ENCODE data around the gene PACS2.

PACS2 gene

DNA sequence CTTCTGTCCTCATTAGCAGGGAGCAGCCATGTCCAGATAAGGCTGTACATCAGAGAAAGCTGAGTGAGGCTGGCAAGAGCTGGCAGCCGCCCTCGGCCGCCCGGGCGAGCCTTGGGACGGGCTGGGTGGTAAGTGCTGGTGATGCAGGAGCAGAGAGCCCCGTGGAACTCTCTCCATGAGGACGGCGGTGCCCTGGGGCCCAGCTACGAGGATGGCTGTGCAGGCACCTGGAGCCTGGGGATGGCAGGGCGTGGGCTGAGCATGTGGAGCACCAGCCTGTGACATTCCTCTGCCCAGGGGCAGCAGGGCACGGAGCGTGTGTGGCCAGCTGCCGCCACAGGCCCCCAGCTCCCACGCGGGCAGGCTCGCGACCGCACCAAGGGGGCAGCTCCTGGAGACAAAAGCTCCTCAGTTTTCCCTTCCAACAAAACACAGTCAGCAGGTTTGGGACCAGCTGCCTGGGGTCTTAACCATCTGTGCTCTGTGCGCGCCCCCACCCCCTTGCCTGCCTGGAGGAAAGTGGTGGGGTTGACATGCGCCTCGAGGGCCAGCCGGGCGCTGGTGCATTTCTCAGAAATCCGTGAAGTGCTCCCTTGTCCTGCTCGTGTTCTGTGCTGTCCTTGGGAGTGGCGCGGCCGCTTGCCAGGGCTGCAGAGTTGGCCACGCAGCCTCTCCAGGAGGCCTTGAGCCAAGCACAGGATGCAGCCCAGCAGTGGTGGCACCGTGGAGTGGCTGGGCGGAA, 21.4 kb downstream of the PACS2 start:
- no peak overlapping the region for H2AFZ ChIP-seq (ENCODE audit: low read length)
- H3K4me3 ChIP-seq (ENCODE audit: low read length, poor library complexity, severe bottlenecking): no peak overlapping the region
- no peaks in the 10 kb centered on the region for H3K27me3 ChIP-seq (ENCODE audit: insufficient read depth, low read length, poor library complexity, severe bottlenecking)
- H3F3A ChIP-seq (ENCODE audit: low read depth): no peaks in the 10 kb centered on the region
- peaks cover 14% of the 10 kb centered on the region for H3K4me1 ChIP-seq (ENCODE audit: insufficient read depth, low read length, poor library complexity, severe bottlenecking)
- no peaks in the 10 kb centered on the region for H3K9me2 ChIP-seq (replicated peaks; ENCODE audit: low read depth, low read length)
- H3K9ac ChIP-seq (ENCODE audit: low read depth, low read length, poor library complexity, severe bottlenecking): no peak overlapping the region
- H3K36me3 ChIP-seq (ENCODE audit: insufficient read depth, low read length): peaks cover 2% of the 10 kb centered on the region; the same call in 1 of the 2 replicates
- H3K9me3 ChIP-seq (ENCODE audit: insufficient read depth, low read depth, low read length): no peaks in the 10 kb centered on the region
- no peak overlapping the region for H3K4me2 ChIP-seq (ENCODE audit: low read depth, low read length, poor library complexity, severe bottlenecking)
- no peaks in the 10 kb centered on the region for H4K20me1 ChIP-seq (ENCODE audit: insufficient read depth, low read length, poor library complexity, severe bottlenecking)
- H3K79me2 ChIP-seq (ENCODE audit: insufficient read depth, low read length): peaks cover 47% of the 10 kb centered on the region; the same call in 1 of the 2 replicates
- TF ChIP-seq CTCF (conservative IDR thresholded peaks at IDR 0.05; ENCODE audit: low read length): no peak
- no peak for TF ChIP-seq EZH2phosphoT487 (IDR thresholded peaks at IDR 0.05; ENCODE audit: borderline replicate concordance)

DNA sequence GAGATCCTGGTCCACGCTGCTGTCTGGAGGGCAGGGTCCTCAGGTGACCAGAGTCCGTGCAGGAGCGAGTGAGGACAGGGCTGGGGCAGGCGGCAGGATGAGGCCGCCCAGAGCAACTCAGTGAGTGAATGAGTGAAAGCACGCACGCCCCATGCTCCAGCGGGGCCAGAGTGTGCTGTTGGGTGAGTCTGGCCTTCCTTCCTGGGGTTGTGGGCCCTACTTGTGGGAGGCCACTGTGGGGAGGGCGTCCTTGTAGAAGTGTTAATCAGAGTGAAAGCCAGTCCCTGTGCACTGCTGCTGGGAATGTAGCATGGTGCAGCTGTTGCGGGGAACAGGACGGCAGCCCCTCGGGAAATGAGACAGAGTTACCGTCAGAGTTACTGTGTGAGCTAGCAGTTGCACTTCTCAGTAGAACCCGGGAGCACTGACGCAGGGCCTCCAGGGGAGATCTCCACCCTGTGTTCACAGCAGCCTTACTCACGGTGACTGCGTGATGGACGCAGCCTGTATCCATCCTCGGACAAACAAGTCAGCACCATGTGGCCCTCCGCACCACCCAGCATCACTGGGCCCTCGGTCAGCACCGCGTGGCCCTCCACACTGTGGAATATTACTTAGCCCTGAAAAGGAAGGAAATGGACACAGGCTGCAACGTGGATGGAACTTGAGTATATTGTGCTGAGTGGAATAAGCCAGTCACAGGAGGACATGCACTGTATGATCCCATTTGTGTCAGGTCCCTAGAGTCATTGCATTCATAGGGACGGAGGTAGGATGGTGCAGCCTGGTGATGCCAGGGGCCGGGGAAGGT, 22.1 kb downstream of the PACS2 start:
- H3K9ac ChIP-seq (ENCODE audit: low read depth, low read length, poor library complexity, severe bottlenecking): no peak overlapping the region
- H4K20me1 ChIP-seq (ENCODE audit: insufficient read depth, low read length, poor library complexity, severe bottlenecking): no peaks in the 10 kb centered on the region
- H3K36me3 ChIP-seq (ENCODE audit: insufficient read depth, low read length): peaks cover 2% of the 10 kb centered on the region; the same call in 1 of the 2 replicates
- no peaks in the 10 kb centered on the region for H3K9me3 ChIP-seq (ENCODE audit: insufficient read depth, low read depth, low read length)
- H3K27me3 ChIP-seq (ENCODE audit: insufficient read depth, low read length, poor library complexity, severe bottlenecking): no peaks in the 10 kb centered on the region
- no peaks in the 10 kb centered on the region for H3F3A ChIP-seq (ENCODE audit: low read depth)
- H3K4me2 ChIP-seq (ENCODE audit: low read depth, low read length, poor library complexity, severe bottlenecking): no peak overlapping the region
- no peak overlapping the region for H3K4me3 ChIP-seq (ENCODE audit: low read length, poor library complexity, severe bottlenecking)
- peaks cover 9% of the 10 kb centered on the region for H3K4me1 ChIP-seq (ENCODE audit: insufficient read depth, low read length, poor library complexity, severe bottlenecking)
- H3K9me2 ChIP-seq (replicated peaks; ENCODE audit: low read depth, low read length): no peaks in the 10 kb centered on the region
- peaks cover 41% of the 10 kb centered on the region; the same call in 1 of the 2 replicates for H3K79me2 ChIP-seq (ENCODE audit: insufficient read depth, low read length)
- TF ChIP-seq EZH2phosphoT487 (IDR thresholded peaks at IDR 0.05; ENCODE audit: borderline replicate concordance): no peak
- no peak for TF ChIP-seq CTCF (conservative IDR thresholded peaks at IDR 0.05; ENCODE audit: low read length)
- H2AFZ ChIP-seq (ENCODE audit: low read length): no peak overlapping the region

GRCh38 chr14:105337433-105337832, 22.9 kb downstream of the PACS2 start:
- Histone ChIP-seq H2AFZ (ENCODE audit: low read length) (no peak overlapping the region), H3K9me3 (ENCODE audit: insufficient read depth, low read depth, low read length) (no peaks in the 10 kb centered on the region), H3K36me3 (ENCODE audit: insufficient read depth, low read length) (peaks cover 2% of the 10 kb centered on the region; the same call in 1 of the 2 replicates), H3K9me2 (replicated peaks; ENCODE audit: low read depth, low read length) (no peaks in the 10 kb centered on the region), H4K20me1 (ENCODE audit: insufficient read depth, low read length, poor library complexity, severe bottlenecking) (no peaks in the 10 kb centered on the region), H3F3A (ENCODE audit: low read depth) (no peaks in the 10 kb centered on the region), H3K4me3 (ENCODE audit: low read length, poor library complexity, severe bottlenecking) (no peak overlapping the region), H3K4me1 (ENCODE audit: insufficient read depth, low read length, poor library complexity, severe bottlenecking) (peaks cover 2% of the 10 kb centered on the region), H3K9ac (ENCODE audit: low read depth, low read length, poor library complexity, severe bottlenecking) (no peak overlapping the region), H3K79me2 (ENCODE audit: insufficient read depth, low read length) (peaks cover 34% of the 10 kb centered on the region; the same call in 1 of the 2 replicates), H3K27me3 (ENCODE audit: insufficient read depth, low read length, poor library complexity, severe bottlenecking) (no peaks in the 10 kb centered on the region), H3K4me2 (ENCODE audit: low read depth, low read length, poor library complexity, severe bottlenecking) (no peak overlapping the region)
- TF ChIP-seq CTCF (conservative IDR thresholded peaks at IDR 0.05; ENCODE audit: low read length) (no peak), EZH2phosphoT487 (IDR thresholded peaks at IDR 0.05; ENCODE audit: borderline replicate concordance) (no peak)
